PC-9 (cell line): ENCODE results near the gene MAT2A.

Source experiments
- CTCF ChIP-seq: fragments of 200-600 bp; sonication (generic); conservative IDR thresholded peaks from 2 replicates; pipeline ENCODE4 v1.6.1; 2017; ENCODE audit warnings: mixed run types, antibody characterized with exemption, mild to moderate bottlenecking, moderate library complexity
- EZH2 ChIP-seq: fragments of 200-600 bp; sonication (generic); IDR thresholded peaks from 2 replicates; pipeline ENCODE4 v1.8.0; 2017; ENCODE audit warnings: antibody characterized with exemption, low read depth

- TF ChIP-seq CTCF (no peak), EZH2 (no peak)
Measured at GRCh38 chr2:85593023-85593422, 54.1 kb downstream of the MAT2A start.
